CD4-positive, alpha-beta T cell treated with Interleukin-12 subunit alpha and Interleukin-12 subunit beta, for 1 hour (primary cell): ENCODE measurements around the gene C7orf57.
"Not testable (repeated sequence)": the region's sequence is repeated elsewhere in the genome, so short reads cannot be mapped to it uniquely, and the experiment has no call there.

Experiments
- DNase-seq: peaks from one replicate; pipeline ENCODE4 v3.0.0-alpha.2; 2020

C7orf57 gene

GRCh38 chr7:48035301-48035966 lies at the start of gene C7orf57:
TSS of gene C7orf57 (plus strand) at chr7:48035543. CDS start at chr7:48036309, 766 bp downstream.
- peak; percentile 88 for DNase-seq

GRCh38 chr7:47988496-47989386 lies 46.6 kb upstream of the C7orf57 start:
- DNase-seq: no peak

- DNase-seq: not testable (repeated sequence)
Measured at GRCh38 chr7:47989607-47990400, 45.5 kb upstream of the C7orf57 start.

- no peak for DNase-seq
Measured at GRCh38 chr7:47990592-47990991, 44.8 kb upstream of the C7orf57 start.

GRCh38 chr7:47991270-47991669 lies 44.1 kb upstream of the C7orf57 start:
- no peak for DNase-seq

- DNase-seq: peak; percentile 85
Measured at GRCh38 chr7:47991741-47992311, 43.5 kb upstream of the C7orf57 start.

- no peak for DNase-seq
Measured at GRCh38 chr7:47992446-47992845, 42.9 kb upstream of the C7orf57 start.

GRCh38 chr7:47999413-47999812 lies 35.9 kb upstream of the C7orf57 start:
- DNase-seq: no peak

GRCh38 chr7:48000164-48000563 lies 35.2 kb upstream of the C7orf57 start:
- DNase-seq: not testable (repeated sequence)

- DNase-seq: no peak
Measured at GRCh38 chr7:48004032-48004431, 31.3 kb upstream of the C7orf57 start.

- no peak for DNase-seq
Measured at GRCh38 chr7:48004638-48005037, 30.7 kb upstream of the C7orf57 start.

- no peak for DNase-seq
Measured at GRCh38 chr7:48006866-48007265, 28.5 kb upstream of the C7orf57 start.

GRCh38 chr7:48009257-48009656 lies 26.1 kb upstream of the C7orf57 start:
- no peak for DNase-seq

- no peak for DNase-seq
Measured at GRCh38 chr7:48009954-48010353, 25.4 kb upstream of the C7orf57 start.

GRCh38 chr7:48011323-48011722 lies 24.0 kb upstream of the C7orf57 start:
- DNase-seq: no peak

- DNase-seq: no peak
Measured at GRCh38 chr7:48011951-48012350, 23.4 kb upstream of the C7orf57 start.

GRCh38 chr7:48016641-48017040 lies 18.7 kb upstream of the C7orf57 start:
- DNase-seq: no peak

- no peak for DNase-seq
Measured at GRCh38 chr7:48017674-48018073, 17.7 kb upstream of the C7orf57 start.

- no peak for DNase-seq
Measured at GRCh38 chr7:48025624-48026023, 9.7 kb upstream of the C7orf57 start.

GRCh38 chr7:48028938-48029337 lies 6.4 kb upstream of the C7orf57 start, which contains the start of gene SUN3:
TSS of gene SUN3 (minus strand) at chr7:48029107. CDS start at chr7:48028938, 169 bp downstream.
- no peak for DNase-seq

- no peak for DNase-seq
Measured at GRCh38 chr7:48031111-48031510, 4.2 kb upstream of the C7orf57 start.

- DNase-seq: no peak
Measured at GRCh38 chr7:48033922-48034321, 1.4 kb upstream of the C7orf57 start.

GRCh38 chr7:48035967-48036478 lies 680 bp downstream of the C7orf57 start:
- DNase-seq: peak; percentile 24
